Left ventricle myocardium inferior (tissue), 1 donor: ENCODE measurements around the gene CDK17. TPM values are rescaled to one million over a fixed set of nuclear protein-coding genes. Genes with fewer than 3 reads are reported as not detected.

Source experiments
- DNase-seq: peaks from one replicate; pipeline ENCODE4 v3.0.0-alpha.2; 2020
- H3K27ac ChIP-seq: fragments of 200-600 bp; replicated peaks from 2 replicates; pipeline ENCODE4 v1.8.0; 2021
- H3K27me3 ChIP-seq: fragments of 200-600 bp; 2 replicates; pipeline ENCODE4 v1.8.0; 2021; ENCODE audit warnings: low read depth
- H3K36me3 ChIP-seq: fragments of 200-600 bp; 2 replicates; pipeline ENCODE4 v1.8.0; 2021
- H3K4me1 ChIP-seq: fragments of 200-600 bp; 2 replicates; pipeline ENCODE4 v1.8.0; 2021
- H3K4me3 ChIP-seq: fragments of 200-600 bp; 2 replicates; pipeline ENCODE4 v1.8.0; 2021; ENCODE audit warnings: mild to moderate bottlenecking, moderate library complexity
- H3K9me3 ChIP-seq: fragments of 200-600 bp; replicated peaks from 2 replicates; pipeline ENCODE4 v1.8.0; 2021
- intact Hi-C: fragments of 100-400 bp; cut with micrococcal nuclease; formaldehyde crosslinking; loops from one replicate; pipeline ENCODE4 v1.11.0; 2022
- total RNA-seq: library from RNA; stranded (reverse); fragmentation: NEBNext Ultra II Directional; extraction: Animal tissue kit (Norgen Biotek cat#: 25700); gene quantifications from one replicate; pipeline ENCODE4 v1.2.1, GENCODE V29; 2021
- TF ChIP-seq, protein P1 (sequence below): fragments of 200-600 bp; IDR thresholded peaks from 2 replicates; pipeline ENCODE4 v1.8.0; 2021; ENCODE audit warnings: antibody characterized with exemption, mild to moderate bottlenecking, borderline replicate concordance
- donor health status: DM: no; HTN: yes; CAD: no; lungs with severe emphysema.

CDK17 gene
- total RNA-seq, 1 donor from 2014 or later: 15.9 TPM

DNA sequence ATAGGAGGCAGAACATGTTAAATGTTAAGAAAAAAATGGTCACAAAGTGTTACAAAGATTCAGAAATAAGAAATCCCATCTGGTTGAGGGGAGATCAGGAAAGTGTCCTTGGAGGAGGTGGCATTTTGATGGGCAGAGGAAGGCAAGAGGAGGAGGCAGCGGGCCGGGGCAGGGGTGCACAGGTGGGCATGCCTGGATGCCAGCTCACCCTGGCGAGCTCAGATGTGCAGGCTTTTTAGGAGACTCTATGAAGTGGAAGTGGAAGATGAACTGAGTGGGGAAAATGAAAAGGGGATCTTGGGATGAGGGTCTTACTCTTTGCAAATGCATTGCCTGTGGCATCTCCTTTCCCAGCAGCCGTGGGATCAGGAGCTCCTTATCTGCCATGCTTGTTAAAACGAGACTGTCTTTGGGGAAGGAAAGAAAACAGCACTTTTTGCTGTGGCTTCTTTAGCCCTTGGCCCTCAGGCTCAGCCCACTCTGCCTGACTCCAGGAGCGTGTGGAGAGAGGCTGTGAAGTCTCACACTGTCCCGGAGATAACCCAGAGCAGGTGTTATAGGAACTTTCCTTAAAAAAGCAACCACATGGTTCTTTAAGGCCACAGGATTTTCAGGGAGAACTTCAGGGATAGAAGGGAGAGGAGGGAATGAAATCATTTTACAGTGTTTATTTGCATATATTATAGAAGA is 143.4 kb downstream of the CDK17 start:
- peaks cover 11% of the 10 kb centered on the region for H3K36me3 ChIP-seq

DNA sequence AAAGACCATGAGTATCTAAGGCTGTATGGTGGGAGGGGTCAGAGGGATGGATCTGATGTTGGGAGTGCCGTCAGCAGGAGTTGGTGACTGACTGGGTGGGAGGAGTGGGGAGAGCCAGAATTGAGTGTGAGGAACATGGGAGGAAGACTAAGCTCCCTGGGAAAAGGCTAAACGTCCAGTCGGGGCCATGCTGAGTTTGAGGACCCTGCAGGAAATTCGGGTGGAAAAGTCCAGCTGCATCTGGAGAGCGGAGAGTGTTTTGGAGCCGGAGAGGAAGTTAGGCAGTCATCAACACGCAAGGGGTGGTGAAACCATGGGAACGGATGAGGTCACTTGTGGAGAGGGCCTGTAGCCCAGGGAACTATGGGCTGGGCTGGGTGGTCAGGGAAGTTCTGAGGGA is 145.2 kb downstream of the CDK17 start:
- H3K4me1 ChIP-seq: peaks cover 80% of the 10 kb centered on the region
- peaks cover 20% of the 10 kb centered on the region for H3K36me3 ChIP-seq
- H3K4me3 ChIP-seq: peak overlapping the region; percentile 26

More for the DNA sequence above, 143.4 kb downstream of the CDK17 start:
- DNase-seq: no peak
- TF ChIP-seq, protein P1, sequence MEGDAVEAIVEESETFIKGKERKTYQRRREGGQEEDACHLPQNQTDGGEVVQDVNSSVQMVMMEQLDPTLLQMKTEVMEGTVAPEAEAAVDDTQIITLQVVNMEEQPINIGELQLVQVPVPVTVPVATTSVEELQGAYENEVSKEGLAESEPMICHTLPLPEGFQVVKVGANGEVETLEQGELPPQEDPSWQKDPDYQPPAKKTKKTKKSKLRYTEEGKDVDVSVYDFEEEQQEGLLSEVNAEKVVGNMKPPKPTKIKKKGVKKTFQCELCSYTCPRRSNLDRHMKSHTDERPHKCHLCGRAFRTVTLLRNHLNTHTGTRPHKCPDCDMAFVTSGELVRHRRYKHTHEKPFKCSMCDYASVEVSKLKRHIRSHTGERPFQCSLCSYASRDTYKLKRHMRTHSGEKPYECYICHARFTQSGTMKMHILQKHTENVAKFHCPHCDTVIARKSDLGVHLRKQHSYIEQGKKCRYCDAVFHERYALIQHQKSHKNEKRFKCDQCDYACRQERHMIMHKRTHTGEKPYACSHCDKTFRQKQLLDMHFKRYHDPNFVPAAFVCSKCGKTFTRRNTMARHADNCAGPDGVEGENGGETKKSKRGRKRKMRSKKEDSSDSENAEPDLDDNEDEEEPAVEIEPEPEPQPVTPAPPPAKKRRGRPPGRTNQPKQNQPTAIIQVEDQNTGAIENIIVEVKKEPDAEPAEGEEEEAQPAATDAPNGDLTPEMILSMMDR: no peak
- no peaks in the 10 kb centered on the region for H3K9me3 ChIP-seq
- intact Hi-C loops: no loop called here
- H3K4me1 ChIP-seq: peaks cover 80% of the 10 kb centered on the region
- H3K27me3 ChIP-seq: no peaks in the 10 kb centered on the region
- H3K27ac ChIP-seq: peak overlapping the region; percentile 74
- no peak overlapping the region for H3K4me3 ChIP-seq

DNA sequence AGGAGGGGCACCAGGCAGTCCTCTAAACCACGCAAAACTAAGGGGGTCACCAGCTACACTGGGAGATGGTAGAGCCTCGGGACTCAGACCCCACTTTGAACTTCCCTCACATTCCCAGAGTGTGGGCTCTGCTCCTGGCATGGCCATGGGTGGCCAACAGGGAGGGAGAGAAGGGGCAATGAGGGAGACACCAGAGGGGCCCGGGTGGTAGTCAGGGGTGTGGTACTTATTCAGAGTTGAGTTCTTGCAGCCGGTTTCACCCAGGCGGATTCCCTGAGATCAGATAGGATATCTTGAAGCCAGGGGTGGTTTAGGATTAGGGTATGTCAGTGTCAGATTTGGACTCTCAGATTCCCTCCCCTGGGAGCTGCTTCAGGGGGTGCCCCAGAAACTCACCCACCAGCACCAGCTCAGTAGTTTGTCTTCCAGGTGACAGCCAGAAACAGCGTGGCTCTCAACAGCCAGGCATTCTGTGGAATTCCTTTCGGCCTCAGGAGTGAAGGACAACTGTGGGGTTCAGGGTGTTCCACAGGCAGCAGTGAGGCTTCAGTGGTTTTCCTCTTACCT is 150.0 kb downstream of the CDK17 start:
- no peak for DNase-seq
- Histone ChIP-seq H3K36me3 (peaks cover 46% of the 10 kb centered on the region), H3K4me3 (no peak overlapping the region), H3K27ac (peak overlapping the region; percentile 75), H3K27me3 (no peaks in the 10 kb centered on the region), H3K4me1 (peaks cover 66% of the 10 kb centered on the region), H3K9me3 (no peaks in the 10 kb centered on the region)
- intact Hi-C loops: no loop called here
- TF ChIP-seq, protein P1: no peak

More for the DNA sequence above, 145.2 kb downstream of the CDK17 start:
- no peaks in the 10 kb centered on the region for H3K27me3 ChIP-seq
- no peaks in the 10 kb centered on the region for H3K9me3 ChIP-seq
- H3K27ac ChIP-seq: peak overlapping the region; percentile 74
- intact Hi-C loops: no loop called here
- peak; percentile 61 for DNase-seq
- TF ChIP-seq, protein P1: no peak

DNA sequence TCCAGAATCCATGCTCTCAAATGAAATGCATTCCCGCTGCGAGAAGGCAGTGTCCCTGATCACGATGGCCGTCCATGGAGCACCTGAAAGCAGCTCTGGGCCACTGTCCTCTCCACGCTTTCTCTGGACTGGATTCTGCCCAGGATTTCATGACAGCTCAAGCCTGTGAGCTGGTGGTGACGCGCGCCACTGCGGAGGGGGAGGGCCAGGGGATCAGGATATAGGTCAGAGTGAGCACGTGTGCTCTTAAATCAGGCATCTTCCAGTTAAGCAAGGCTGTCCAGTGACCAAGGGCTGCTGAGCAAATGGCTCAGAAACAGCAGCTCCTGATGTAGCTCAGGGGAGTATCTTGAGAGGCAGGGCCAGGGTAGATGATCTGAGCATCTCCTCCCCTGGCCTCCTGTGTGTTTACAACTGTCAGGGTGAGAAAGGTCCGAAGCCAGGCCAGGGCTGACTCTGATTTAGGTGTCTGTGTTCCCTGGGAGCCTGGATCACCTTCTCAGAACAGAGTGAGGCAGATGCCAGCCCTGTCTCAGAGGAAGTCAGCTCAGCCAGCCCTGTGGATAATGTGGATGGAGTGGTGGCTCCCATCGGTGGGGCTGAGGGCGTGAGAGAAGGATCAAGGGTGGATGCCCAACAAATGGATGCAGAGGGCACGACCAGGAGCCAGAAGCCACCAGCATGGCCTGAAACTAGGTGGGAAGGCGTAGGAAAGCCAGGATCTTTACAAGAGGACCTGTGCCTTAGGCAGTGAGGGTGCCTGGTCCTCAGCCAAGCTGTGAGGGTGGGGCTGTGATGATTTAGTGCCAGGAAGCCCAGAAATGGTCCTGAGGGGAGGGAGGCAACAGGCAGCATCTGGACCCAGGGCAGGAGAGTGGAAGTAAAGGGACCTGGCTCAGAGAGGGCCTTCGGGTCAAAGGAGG is 150.8 kb downstream of the CDK17 start:
- intact Hi-C loops: no loop called here
- peak; percentile 74 for DNase-seq
- Histone ChIP-seq H3K27me3 (no peaks in the 10 kb centered on the region), H3K4me1 (peaks cover 64% of the 10 kb centered on the region), H3K9me3 (no peaks in the 10 kb centered on the region), H3K4me3 (no peak overlapping the region), H3K27ac (peak overlapping the region; percentile 75), H3K36me3 (peaks cover 46% of the 10 kb centered on the region)
- TF ChIP-seq, protein P1: no peak

DNA sequence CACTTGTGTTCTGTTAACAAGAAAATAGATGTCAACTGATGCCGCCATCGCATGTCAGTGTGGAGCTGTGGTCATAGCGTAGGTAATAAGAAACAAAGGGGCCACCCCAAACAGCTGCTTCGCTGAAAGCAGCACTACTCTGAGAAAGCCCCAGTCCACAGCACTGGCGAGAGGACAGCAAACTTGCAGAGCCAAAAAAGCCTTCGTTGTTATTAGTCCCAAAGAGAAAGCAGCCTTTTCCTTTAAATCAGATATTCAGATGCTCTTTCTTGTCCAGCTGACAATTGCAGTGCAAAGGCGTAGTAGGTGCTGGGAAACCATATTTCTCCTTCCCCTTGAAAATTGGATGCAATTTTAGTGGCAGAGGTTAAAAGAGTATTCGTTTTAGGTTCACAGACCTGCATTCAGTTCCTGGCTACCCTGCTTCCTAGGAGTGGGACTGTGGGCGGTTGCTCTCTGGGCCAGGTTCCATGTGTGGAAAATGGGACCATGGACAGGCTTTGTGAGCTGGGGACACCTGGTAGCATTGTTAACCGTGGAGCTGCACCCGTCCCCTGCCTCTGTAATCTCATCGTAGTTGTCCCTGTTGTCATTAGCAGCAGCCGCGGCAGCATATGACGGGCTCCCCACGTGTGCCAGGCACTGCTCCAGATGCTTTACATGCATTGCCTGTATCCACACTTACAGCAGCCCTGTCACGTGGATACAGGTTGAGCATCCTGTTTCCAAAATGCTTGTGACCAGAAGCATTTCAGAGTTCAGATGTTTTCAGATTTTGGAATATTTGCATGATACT is 151.9 kb downstream of the CDK17 start:
- Histone ChIP-seq H3K9me3 (no peaks in the 10 kb centered on the region), H3K27me3 (no peaks in the 10 kb centered on the region), H3K27ac (peak overlapping the region; percentile 75), H3K4me1 (peaks cover 64% of the 10 kb centered on the region), H3K36me3 (peaks cover 46% of the 10 kb centered on the region), H3K4me3 (no peak overlapping the region)
- intact Hi-C loops: no loop called here
- TF ChIP-seq, protein P1: no peak
- peak; percentile 33 for DNase-seq
